ENCODE data around the gene WDR86.

DNA sequence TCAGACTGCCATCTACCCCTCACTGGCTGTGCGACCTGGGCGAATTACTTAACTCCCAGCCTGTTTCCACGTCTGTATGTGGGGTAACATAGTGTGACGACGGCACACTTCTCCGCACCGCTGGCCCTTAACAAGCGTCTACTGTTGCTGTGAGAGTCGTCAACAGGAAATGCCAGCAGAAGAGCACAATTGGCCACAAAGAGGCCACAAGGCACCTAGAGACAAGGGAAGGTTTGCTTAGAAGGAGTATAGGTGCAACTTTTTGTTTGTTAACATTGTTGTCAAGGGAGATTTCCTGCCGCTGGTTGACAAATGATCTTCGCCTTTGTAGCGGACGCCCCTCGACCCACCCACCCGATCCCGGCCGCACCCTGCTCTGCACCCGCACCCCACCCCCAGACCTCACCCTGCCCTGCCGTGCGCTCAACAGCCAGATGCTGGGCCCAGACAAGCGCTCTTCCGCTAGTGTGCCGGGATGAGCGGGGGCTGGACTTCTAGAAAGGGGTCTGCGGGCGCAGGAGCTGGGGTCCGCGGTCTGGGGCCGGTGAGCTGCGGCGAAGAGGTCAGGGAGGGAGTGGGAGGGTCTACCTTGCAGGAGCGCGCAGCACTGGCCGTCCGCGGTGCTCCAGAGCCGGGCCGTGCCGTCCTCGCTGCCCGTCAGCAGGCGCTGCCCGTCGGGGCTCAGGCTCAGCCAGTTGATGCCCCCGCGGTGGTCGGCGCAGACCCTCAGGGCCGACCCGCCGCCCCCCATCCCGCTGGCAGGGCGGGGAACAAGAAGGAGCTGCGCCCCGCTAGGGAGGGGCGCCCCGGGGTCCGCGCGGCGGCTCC lies 785 bp downstream of the WDR86 start:
- TF ChIP-seq, protein P1, sequence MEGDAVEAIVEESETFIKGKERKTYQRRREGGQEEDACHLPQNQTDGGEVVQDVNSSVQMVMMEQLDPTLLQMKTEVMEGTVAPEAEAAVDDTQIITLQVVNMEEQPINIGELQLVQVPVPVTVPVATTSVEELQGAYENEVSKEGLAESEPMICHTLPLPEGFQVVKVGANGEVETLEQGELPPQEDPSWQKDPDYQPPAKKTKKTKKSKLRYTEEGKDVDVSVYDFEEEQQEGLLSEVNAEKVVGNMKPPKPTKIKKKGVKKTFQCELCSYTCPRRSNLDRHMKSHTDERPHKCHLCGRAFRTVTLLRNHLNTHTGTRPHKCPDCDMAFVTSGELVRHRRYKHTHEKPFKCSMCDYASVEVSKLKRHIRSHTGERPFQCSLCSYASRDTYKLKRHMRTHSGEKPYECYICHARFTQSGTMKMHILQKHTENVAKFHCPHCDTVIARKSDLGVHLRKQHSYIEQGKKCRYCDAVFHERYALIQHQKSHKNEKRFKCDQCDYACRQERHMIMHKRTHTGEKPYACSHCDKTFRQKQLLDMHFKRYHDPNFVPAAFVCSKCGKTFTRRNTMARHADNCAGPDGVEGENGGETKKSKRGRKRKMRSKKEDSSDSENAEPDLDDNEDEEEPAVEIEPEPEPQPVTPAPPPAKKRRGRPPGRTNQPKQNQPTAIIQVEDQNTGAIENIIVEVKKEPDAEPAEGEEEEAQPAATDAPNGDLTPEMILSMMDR (IDR thresholded peaks at IDR 0.05; ENCODE audit: low read depth, low read length, poor library complexity, severe bottlenecking): no peak
- TF ChIP-seq EZH2phosphoT487 (IDR thresholded peaks at IDR 0.05; ENCODE audit: borderline replicate concordance, low read length): no peak

All from DOHH2 (cell line).